GM18526 (cell line): ENCODE results near the gene SORBS1.

Source experiments
- POLR2A ChIP-seq: IDR thresholded peaks from 3 replicates; pipeline ENCODE4 v1.6.1; 2011; ENCODE audit not compliant: insufficient read length; ENCODE audit errors: extremely low read depth

The SORBS1 gene

DNA sequence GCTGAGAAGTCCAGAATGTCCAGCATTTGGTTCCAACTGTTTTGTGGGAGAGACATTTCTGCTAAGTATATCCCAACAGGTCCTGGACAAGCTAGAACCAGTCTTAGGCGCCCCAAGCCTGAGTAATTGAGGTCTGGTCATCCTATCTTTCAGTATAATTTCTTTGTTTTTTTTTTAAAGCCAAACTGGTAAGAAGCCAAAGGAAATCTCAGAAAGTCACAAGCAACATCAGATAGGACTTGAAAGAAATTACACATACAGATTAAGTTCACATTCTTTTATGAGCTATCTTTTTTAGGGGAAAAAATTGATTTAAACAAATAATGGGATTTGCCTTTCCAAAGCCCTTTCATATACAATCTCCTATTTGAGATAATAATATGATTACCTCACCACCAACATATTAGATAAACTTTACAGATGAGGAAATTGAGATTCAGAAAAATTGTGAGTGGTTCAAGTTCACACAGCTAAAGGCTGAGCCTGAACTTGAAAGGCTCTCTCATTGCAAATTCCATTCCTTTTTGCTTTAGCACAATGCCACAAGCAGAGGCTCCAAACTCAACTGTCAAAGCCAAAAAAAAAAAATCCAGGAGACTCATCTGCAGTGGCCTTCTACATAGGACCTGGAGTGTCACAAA lies 285.3 kb downstream of the SORBS1 start:
- no peak for TF ChIP-seq POLR2A

DNA sequence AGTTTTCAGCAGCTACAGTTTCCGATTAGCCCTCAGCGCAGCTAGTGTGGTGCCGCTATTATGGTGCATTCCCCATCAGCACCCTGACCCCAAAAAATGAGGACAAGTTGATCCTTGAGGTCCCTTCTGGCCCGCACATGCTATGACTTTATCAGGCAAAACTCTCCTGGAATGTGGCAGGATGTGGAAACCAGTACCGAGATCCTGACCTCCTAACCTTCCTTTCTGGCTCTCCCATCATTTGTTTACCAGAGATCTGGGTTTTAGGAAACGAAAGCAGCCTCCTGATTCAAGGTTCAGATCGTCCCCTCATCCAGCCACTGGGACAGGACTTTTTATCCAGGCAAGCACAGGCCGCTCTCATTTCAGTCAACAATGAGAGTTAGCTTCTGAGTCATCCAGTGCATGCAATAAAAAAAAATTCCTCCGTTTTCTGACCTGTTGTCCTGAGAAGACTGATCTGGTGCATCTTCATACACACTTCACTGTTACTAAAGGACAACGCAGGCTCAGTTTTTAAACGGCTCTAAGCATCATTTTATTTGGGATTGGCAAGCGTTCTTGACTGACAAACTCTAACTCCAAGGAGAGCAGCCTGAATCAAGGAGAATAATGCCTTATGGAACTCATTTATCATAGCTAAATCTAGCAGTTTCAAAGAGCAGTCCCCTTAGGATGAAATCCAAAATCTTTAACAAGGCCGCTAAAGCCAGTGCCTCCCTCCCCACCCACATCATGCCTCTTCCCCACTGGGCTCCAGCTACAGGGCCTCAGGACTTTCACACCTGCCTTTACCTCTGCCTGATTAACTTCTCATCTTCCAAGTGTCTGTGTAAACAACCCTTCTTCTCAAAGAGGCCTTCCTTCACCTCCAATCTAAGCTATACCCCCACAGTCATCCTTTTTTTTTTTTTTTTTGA lies 287.5 kb downstream of the SORBS1 start:
- no peak for TF ChIP-seq POLR2A

DNA sequence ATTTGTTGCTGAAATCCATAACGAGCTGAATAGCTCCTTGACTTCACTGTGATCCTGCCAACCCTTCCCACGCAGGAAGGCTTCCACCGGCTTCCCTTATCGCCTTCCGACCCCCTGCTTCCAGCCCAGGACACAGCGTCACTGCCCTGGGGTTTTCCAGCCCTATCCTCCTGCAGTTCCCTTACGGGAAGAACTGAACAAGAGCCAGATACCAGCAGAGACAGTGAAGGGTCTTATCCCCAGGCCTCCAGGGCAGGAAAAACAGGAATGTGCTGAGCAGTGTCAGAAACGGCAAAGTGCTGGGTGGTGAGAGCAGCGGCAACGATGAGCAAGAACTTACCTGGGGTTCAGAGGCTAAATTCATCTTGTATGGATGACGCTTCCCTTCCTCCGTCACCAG lies 292.7 kb downstream of the SORBS1 start:
- no peak for TF ChIP-seq POLR2A

DNA sequence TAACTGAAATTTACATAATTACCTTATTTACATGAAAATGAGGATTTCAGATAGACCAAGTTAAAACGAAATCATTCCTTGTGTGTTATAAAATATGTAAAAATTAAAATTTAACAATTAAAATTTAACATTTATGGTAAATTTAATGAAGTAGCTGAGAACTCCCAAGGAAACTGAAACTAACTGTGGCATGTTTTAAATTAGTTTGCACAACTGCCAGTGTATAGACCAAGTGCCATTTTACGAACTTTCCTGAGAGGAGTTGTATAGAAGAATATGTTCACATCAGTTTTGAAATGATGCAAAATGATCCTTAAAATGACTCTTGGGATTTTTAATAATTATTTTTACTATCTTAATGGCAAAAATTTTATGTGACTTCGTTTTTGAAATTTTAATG lies 293.9 kb downstream of the SORBS1 start:
- TF ChIP-seq POLR2A = no peak

DNA sequence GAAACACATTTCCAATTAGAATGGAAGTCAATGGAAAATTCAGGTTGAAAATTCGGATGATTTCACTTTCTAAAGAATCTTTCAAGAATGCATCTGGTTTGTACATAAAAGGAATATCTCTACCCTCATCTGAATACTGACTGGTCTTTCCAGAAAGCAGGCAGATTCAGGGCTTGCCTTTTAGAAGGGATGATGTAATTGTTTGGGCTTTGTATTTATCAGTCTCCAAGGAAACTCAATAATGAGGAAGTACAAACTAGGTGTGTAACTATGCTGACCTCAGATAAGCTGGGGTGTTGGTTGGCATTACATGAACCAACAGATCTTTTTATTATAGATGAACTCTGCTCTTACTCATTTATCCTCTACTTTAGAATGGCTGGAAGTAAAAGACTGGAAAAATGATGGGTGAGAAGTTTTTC lies 294.5 kb downstream of the SORBS1 start:
- TF ChIP-seq POLR2A = no peak

DNA sequence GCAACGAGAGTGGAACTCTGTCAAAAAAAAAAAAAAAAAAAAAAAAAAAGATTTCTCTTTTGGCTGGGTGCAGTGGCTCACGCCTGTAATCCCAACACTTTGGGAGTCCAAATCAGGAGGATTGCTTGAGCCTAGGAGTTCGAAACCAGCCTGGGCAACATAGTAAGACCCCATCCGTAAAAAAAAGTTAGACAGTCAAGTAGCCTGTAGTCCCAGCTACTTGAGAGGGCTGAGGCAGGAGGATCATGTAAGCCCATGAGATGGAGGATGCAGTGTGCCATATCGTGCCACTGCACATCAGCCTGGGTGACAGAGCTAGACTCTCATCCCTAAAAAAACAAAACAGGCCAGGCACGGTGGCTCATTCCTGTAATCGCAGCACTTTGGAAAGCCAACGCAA lies 295.6 kb downstream of the SORBS1 start:
- no peak for TF ChIP-seq POLR2A

DNA sequence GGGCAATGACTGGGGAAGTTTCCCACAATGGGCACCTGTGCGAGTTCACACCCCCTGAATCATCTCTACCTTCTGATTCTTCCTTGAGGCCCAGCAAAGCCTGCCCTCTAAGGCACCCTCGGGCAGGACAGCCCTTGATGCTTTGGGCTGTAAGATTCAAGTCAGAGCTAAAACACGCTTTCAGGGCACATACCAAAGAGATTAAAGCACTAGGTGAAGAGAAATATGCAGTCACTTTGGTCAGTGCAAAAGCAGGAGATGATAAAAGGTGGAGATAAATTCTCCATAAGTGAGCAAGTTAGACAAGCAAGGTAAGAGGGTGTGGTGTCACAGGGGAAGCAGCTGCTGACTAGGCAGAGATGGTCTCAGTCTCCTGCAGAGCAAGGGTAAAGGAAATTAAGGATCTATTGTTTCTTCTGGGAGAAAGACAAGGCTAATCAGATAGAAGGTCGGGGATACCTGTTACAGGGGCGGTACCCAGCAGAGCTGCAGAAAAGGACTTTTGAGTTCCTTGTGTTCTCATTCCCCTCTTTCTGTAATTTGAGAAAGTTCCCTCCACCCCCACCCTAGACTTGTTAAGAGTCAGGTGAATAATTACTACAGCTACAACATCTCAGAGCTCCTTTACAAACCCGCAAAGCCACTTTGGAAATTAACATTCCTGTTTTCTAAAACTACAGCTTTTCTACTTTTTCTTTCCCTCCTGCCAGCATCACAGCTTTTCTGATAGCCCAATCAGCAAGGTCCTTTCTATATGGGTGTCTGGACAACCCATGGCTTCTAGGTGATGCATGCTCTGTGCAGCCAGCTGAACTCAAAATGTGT lies 296.7 kb downstream of the SORBS1 start:
- TF ChIP-seq POLR2A = no peak

GRCh38 chr10:95263864-95264226 lies 297.3 kb downstream of the SORBS1 start:
- no peak for TF ChIP-seq POLR2A

DNA sequence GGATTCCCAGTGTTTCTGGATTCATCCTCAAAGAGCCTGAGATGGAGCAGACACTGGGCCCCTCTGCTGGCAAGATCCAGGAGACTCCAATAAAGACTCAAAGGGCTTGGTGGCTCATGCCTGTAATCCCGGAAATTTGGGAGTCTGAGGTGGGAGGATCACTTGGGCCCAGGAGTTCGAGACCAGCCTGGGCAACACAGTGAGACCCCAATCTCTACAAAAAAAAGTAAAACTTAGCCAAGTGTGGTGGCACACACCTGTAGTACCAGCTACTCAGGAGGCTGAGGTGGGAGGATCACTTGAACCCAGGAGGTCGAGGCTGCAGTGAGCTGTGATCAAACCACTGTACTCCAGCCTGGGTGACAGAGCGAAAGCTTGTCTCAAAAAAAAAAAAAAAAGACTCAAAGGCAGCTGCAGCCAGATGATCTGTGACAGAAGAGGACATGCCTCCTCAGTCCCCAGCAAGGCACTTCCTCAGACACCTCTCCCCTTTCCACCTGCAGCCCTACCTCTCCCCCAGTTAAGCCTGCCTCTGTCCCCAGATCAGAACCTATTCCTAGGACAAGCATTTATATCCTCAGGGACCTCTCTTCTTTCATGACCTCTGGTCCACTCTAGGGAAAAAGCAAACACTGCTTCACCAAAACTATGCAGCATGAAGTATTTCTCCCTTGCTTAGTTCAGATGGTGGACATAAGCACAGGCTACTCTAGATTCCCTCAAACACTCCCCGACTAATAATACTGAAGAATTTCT lies 298.2 kb downstream of the SORBS1 start:
- no peak for TF ChIP-seq POLR2A

GRCh38 chr10:95261926-95262325 lies 299.2 kb downstream of the SORBS1 start:
- no peak for TF ChIP-seq POLR2A
